ENCODE data around the gene LANCL2.

- TF ChIP-seq CTCF (IDR thresholded peaks at IDR 0.05): no peak
- no peak for TF ChIP-seq POLR2A (IDR thresholded peaks at IDR 0.05)
- TF ChIP-seq POLR2AphosphoS5 (IDR thresholded peaks at IDR 0.05): no peak
These were observed 29.4 kb upstream of the LANCL2 start for GRCh38 chr7:55335786-55336185.
